GM21367 (cell line): ENCODE measurements around the gene PTP4A1.
"Not testable (repeated sequence)": the region's sequence is repeated elsewhere in the genome, so short reads cannot be mapped to it uniquely, and the experiment has no call there.

ENCODE experiments used
- ATAC-seq: cut with Tn5 transposase; IDR thresholded peaks from one replicate; pipeline ENCODE4 v1.9.1; 2021; ENCODE audit not compliant: unreplicated experiment

The PTP4A1 gene

GRCh38 chr6:63581355-63582013 lies 9.2 kb downstream of the PTP4A1 start:
- no peak for ATAC-seq

- no peak for ATAC-seq
These were observed 10.4 kb downstream of the PTP4A1 start for GRCh38 chr6:63582579-63583231.

- ATAC-seq, result no peak
These were observed 11.8 kb downstream of the PTP4A1 start for GRCh38 chr6:63584125-63584514.

- no peak for ATAC-seq
These were observed 12.3 kb downstream of the PTP4A1 start for GRCh38 chr6:63584566-63584965.

GRCh38 chr6:63585652-63586051 lies 13.4 kb downstream of the PTP4A1 start:
- not testable (repeated sequence) for ATAC-seq

GRCh38 chr6:63589952-63590411 lies 17.7 kb downstream of the PTP4A1 start:
- no peak for ATAC-seq

- no peak for ATAC-seq
These were observed 20.6 kb downstream of the PTP4A1 start for GRCh38 chr6:63592886-63593285.

- ATAC-seq, result no peak
These were observed 25.1 kb downstream of the PTP4A1 start for GRCh38 chr6:63597141-63598048.

- peak; percentile 100 for ATAC-seq
These were observed 26.1 kb downstream of the PTP4A1 start for GRCh38 chr6:63598049-63599036.

- ATAC-seq, result no peak
These were observed 27.0 kb downstream of the PTP4A1 start for GRCh38 chr6:63599243-63599642.

- ATAC-seq, result no peak
These were observed 27.9 kb downstream of the PTP4A1 start for GRCh38 chr6:63600136-63600535.

GRCh38 chr6:63609231-63609630 lies 37.0 kb downstream of the PTP4A1 start:
- no peak for ATAC-seq

- ATAC-seq, result no peak
These were observed 38.7 kb downstream of the PTP4A1 start for GRCh38 chr6:63610944-63611343.

GRCh38 chr6:63611560-63611959 lies 39.3 kb downstream of the PTP4A1 start:
- no peak for ATAC-seq

GRCh38 chr6:63615590-63615989 lies 43.3 kb downstream of the PTP4A1 start:
- ATAC-seq, result no peak
